ENCODE results near the gene TCERG1L.

The TCERG1L gene

DNA sequence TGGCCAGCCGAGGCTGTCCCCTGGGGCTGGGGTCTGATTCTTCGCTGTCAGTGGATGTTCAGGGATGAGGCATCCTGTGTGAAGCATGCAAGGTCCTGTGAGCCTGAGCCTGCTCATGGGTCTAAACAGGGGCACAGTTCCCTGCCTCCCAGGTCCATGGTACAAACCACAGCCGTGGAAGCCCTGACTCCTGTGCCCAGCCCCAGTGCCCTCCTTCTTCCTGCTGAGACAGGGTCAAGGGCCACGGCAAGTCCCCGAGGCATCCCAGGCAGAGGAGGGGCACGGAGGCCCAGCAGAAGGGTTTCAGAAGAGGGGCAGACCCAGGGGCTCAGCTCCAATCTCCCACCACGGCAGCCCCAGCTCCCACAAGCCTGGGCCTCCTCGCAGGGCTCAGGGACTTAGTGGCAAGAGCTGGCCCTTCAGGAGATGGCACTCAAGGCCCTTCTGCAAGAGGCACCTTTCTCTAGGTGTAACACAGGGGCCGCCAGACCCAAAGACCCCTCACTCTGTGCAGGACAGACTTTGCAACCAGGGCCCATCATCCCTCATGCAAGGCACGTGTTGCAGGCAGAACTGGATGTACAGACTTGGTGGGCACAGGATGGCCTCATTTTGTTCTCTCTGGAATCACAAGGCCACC lies 248.8 kb downstream of the TCERG1L start:
- H3K27ac ChIP-seq: no peak overlapping the region
- DNase-seq (ENCODE audit: low read depth, low spot score): no peak

DNA sequence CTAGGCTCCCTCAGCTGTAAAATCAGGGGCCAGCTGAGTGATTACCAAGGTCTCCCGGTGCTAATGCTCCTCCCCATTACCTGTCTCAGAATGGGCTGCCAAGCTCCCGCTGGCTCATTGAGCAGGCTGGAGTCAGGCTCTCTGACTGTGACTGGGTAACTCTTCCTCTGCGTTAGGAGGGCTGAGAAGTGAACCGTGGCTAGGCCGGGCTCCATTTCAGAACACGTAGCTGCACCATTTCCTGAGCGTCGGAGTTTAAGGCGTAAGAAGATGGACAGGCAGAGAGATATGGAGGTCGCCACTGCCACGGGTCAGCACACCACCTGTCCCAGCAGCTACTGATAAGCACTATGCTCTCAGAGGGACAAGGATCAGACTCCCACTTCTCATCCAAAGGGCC lies 250.3 kb downstream of the TCERG1L start:
- DNase-seq (ENCODE audit: low read depth, low spot score): no peak
- H3K27ac ChIP-seq: no peak overlapping the region

DNA sequence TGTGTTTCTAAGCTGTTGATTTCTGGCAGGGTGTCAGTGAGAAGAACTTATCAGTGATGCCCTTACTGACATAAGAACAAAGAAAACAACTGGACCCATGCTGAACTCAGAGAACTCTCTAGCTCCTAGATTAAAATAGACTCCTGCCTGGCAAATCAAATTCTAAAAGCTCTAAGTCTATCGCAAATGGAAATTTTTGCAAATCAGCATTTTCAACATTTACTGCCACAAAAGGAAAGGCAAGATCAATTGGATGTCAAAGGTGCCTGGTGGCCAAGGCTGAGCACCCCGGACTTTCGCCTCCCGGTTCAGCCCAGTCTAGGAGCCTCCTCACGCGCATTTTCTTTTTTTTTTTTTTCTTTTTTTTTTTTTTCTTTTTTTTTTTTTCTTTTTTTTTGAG lies 251.6 kb downstream of the TCERG1L start:
- DNase-seq (ENCODE audit: low read depth, low spot score): no peak
- no peak overlapping the region for H3K27ac ChIP-seq

DNA sequence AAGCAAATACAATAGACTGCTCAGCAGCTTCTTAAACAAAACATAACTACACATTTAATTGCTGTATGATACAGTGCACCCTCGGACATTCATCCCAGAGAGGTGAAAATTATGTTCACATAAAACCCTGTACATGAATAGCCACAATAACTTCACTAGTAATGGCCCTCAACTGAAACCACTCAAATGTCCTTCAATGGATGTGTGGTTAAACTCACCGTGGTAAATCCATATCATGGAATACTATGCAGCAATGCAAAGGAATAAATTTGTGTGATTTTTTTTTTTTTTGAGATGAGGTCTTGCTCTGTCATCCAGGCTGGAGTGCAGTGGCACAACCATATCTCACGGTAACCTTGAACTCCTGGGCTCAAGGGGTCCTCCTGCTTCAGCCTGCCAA lies 252.7 kb downstream of the TCERG1L start:
- no peak for DNase-seq (ENCODE audit: low read depth, low spot score)

DNA sequence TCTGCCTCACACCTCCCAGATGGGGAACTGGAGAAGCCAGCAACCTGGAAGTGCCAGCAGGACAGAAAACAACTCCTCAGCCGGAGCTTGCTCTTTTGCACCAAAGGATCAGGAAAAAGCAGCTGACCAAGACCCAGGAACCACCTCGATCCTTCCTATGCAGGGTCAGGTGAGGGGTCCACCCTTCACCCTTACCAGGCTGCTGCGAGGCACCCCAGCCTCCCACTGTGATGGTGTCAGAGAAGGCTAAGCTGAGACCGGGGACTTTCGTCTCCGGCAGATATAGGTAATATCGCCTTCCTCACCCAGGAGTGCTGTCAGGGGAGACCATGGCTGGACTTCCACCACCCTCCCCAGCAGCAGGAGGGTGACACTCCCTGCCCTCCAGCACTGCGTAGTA lies 254.7 kb downstream of the TCERG1L start:
- no peak overlapping the region for H3K27ac ChIP-seq
- DNase-seq (ENCODE audit: low read depth, low spot score): no peak

More for the DNA sequence above, 252.7 kb downstream of the TCERG1L start:
- H3K27ac ChIP-seq: no peak overlapping the region

DNA sequence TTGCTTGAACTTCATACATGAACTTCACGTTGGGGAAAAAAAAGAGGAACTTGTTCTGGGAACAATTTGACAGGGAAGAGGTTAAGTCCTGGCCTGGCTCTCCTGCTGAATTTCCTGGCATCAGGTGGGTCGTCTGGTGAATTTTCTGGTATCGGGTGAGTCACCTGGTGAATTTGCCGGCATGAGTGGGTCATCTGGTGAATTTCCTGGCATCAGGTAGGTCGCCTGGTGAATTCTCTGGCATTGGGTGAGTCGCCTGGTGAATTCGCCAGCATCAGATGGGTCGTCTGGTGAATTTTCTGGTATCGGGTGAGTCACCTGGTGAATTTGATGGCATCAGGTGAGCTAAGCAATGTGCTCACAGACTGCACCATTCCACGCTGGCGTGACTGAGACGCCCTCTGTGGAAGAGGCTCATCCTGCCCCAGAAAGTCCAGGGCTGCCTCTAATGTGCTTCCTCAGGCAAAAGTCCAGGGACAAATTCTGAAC lies 255.4 kb downstream of the TCERG1L start:
- DNase-seq (ENCODE audit: low read depth, low spot score): no peak
- H3K27ac ChIP-seq: no peak overlapping the region

DNA sequence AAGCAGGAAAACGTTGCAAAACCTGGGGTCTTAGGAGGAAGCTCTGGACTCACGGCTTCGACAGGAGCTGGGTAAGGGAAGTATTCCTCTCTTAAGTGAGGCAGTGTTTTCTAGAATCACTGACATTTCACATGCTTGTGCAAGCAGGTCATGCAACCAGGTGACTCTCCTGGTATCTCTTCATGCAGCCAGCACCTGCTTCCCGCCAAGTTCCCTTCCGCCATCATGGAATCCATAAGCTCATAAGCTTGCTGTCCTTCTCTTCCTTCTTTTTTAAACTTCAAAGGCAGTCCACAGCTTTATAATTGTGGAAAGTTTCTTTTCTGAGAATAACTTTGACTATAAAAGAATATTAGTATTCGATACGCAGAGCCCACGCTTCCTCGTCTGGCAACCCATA lies 256.1 kb downstream of the TCERG1L start:
- H3K27ac ChIP-seq: no peak overlapping the region
- DNase-seq (ENCODE audit: low read depth, low spot score): no peak

DNA sequence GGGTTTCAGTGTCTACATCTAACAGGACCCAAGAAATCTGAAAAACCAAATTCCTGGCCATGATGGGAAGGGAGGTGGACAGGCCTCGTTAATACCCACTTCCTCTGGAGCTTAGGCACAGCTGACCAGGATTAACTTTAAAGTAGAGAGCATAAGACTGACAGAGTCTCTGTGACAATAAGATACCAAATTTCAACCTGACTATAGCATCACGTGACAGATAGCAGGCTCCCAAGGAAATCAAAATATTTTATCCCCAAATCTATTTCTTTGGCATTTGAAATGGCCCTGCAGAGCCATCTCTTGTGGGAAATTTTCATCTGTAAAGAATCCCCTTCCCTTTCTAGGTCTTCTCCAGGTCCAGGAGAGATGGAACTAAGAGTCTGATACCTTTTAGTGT lies 258.3 kb downstream of the TCERG1L start:
- no peak for DNase-seq (ENCODE audit: low read depth, low spot score)
- no peak overlapping the region for H3K27ac ChIP-seq

DNA sequence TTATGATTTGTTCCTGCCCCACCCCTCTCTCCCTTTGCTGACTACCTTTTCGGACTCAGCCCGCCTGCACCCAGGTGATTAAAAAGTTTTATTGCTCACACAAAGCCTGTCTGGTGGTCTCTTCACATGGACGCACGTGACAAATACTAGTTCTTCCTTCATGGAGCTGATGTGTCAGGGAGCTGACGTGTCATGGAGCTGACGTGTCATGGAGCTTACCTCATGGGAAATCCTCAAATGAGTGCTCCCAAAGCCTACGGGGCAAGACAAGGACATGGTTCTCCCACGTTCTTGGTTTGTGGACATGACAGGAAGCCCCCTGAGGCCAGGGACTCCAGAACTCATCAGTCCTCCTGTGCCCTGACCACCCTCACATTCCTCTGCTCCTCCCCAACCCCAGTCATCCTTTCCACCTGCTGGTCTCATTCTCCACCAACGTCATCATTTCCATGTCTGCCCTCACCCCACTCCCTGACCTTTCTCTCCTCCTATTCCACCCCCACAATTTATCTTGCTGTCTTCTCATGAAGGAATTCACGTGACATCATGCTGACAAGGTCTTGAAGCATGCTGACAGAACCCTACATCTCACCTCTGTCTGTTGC lies 261.3 kb downstream of the TCERG1L start:
- no peak for DNase-seq (ENCODE audit: low read depth, low spot score)

DNA sequence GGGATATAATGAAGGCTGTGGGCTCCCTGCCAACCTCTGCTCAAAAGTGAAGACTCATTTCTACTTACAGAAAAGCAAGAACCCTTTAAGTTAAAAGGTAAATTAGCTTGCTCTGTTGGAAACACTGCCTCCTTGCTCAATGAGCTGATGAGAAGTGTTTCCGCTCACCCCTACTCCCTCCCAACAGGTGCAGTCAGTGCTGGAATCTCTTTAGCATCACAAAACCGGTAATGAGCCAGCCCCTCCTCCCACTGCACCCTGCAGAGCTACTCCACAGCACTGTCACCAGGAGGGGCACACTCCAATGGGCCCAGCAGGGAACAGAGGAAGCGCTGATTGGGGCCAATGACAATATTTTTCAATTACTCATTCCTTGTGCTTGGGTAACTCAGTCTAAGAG lies 262.5 kb downstream of the TCERG1L start:
- H3K27ac ChIP-seq: no peak overlapping the region
- no peak for DNase-seq (ENCODE audit: low read depth, low spot score)

More for the DNA sequence above, 261.3 kb downstream of the TCERG1L start:
- H3K27ac ChIP-seq: no peak overlapping the region

DNA sequence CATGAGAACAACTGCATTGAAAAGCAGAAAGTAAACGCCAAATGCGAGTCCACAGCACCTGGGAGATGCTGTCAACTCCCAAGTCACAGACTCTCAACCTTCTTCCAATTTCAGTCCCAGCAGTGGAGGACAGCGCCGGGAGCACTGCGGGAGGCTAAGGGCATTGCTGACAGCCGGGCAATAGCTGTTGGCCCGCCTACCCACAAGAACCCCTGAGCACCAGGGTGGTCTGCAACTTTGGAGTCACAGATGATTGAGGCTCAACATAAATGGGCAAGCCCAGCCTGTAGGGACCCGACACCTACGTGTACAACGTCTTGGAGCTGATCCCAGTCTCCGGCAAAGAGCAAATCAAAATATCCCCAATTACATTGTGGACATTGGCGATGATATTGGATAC lies 262.9 kb downstream of the TCERG1L start:
- DNase-seq (ENCODE audit: low read depth, low spot score): no peak
- no peak overlapping the region for H3K27ac ChIP-seq

DNA sequence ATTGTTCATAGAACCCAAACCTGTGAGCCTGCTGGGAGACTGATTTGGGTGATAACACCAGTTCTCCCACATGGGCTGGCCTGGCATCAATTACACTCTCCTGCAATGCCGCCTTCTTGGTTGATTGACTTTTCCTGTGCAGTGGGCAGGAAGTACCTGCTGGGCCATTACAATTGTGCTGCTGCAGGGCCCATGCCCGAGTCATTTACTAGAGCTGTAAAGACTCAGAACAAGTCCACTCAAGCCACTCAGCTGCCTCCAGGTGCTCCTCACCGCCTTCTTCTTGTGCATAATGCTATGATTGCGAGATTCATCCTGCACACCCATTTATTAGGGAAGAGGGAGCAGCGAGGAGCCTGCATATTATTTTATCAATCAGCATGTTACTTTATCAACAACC lies 264.0 kb downstream of the TCERG1L start:
- no peak for DNase-seq (ENCODE audit: low read depth, low spot score)
- H3K27ac ChIP-seq: no peak overlapping the region

DNA sequence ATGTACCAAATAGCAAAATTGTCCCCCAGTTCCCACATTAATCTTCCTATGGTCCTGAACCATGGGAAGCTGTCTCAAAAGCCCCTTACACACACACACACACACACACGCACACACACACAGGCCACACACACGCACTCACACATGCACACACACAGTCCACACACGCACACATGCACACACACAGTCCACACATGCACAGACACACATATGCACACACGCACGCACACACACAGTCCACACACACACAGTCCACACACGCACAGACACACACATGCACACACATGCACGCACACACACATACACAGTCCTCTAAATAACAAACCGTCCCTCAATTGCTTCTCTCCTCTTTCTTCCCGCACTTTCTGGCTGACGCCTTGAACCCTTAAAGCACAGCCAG lies 265.3 kb downstream of the TCERG1L start:
- DNase-seq (ENCODE audit: low read depth, low spot score): no peak
- no peak overlapping the region for H3K27ac ChIP-seq

DNA sequence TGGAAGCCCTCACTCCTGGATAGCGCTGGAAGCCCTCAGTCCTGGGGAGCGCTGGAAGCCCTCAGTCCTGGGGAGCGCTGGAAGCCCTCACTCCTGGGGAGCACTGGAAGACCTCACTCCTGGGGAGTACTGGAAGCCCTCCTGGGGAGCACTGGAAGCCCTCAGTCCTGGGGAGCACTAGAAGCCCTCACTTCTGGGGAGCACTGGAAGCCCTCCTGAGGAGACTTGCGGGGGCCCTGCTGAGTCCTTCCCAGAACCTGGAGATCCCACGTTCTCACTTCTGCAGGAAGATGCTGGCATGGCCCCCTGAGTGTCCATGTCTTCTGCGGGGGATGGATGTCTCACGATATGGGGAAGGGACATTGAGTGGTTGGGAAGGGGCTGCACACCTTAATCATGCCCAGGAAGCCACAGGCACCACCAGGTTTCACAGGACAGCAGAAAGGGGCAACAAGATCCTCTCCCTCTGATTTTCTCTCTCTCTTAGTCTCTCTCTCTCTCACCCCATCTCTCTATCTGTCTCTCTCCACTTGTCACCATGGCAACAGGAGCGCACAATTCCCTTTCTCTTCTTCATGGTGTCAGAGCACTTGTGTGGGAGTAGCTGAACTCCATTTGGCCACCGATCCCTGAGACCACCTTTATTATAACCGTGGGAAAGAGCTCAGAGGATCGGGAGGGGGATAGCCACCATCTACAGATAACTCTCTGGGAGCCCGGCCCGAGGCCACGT lies 267.0 kb downstream of the TCERG1L start:
- no peak for DNase-seq (ENCODE audit: low read depth, low spot score)

DNA sequence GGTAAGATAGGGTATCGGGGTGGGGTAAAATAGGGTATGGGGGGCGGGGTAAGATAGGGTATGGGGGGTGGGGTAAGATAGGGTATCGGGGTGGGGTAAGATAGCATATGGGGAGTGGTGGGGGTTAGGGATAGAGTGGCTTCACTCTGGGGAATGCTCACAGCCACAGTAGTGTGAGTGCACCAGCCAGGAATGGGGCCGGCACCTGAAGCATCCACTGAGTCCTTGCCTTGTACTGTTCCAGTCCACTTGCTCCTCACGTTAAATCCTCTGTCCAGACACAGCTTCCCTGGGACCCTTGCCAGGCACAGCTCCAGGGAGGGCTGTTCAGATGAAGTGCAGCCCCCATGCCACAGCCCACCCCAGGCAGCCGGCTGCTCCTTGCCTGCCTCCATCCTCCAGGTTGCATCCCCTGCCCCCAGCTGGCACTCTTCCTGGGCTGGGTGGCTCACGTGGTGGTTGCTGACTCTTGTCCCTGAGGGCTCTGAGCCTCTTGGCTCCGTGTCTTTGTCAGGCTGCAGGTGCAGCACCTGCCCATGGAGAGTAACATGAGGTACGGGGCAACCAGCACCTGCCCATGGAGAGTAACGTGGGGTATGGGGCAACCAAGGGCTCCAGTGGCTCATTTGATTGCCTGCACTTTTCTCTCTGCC lies 268.4 kb downstream of the TCERG1L start:
- no peak overlapping the region for H3K27ac ChIP-seq
- no peak for DNase-seq (ENCODE audit: low read depth, low spot score)

More for the DNA sequence above, 267.0 kb downstream of the TCERG1L start:
- no peak overlapping the region for H3K27ac ChIP-seq

Data from epithelial cell of prostate (primary cell).